GM12891 (cell line): Measurements from ENCODE around the gene WDR17.

ENCODE experiments used
- PAX5 ChIP-seq: IDR thresholded peaks from 2 replicates; pipeline ENCODE4 v1.6.1; 2011; ENCODE audit warnings: low read length, moderate library complexity, mild to moderate bottlenecking; ENCODE audit not compliant: insufficient read depth, severe bottlenecking
- POLR2A ChIP-seq: IDR thresholded peaks from 2 replicates; pipeline ENCODE4 v1.6.1; 2011; ENCODE audit warnings: low read depth, low read length, control low read depth
- POLR2AphosphoS5 ChIP-seq: IDR thresholded peaks from 2 replicates; pipeline ENCODE4 v1.6.1; 2011; ENCODE audit warnings: low read depth, low read length, control low read depth
- SPI1 ChIP-seq: IDR thresholded peaks from 2 replicates; pipeline ENCODE4 v1.6.1; 2011; ENCODE audit warnings: low read depth, low read length, control low read depth
- TAF1 ChIP-seq: IDR thresholded peaks from 2 replicates; pipeline ENCODE4 v1.6.1; 2011; ENCODE audit warnings: low read depth, low read length, control low read depth

GRCh38 chr4:176229645-176230044 lies 164.0 kb downstream of the WDR17 start:
- TF ChIP-seq POLR2A = no peak
- no peak for TF ChIP-seq POLR2AphosphoS5
- no peak for TF ChIP-seq SPI1
- TF ChIP-seq TAF1 = no peak
- TF ChIP-seq PAX5 = no peak
